Caco-2 (cell line): ENCODE data around the gene KIF4B. TPM values are rescaled to one million over a fixed set of nuclear protein-coding genes. Genes with fewer than 3 reads are reported as not detected.
A peak's percentile ranks its signal among the peaks of the same experiment; 100 is the strongest.

Source experiments
- BruUV-seq: library from RNA; stranded (reverse); fragments of 400-500 nt; replicated peaks from 2 replicates; lab custom pipeline; 2021; lab: Mats Ljungman, UMichigan
- CTCF ChIA-PET: fragments of 300-600 bp; sonication (Branson Sonifier 250); formaldehyde crosslinking; loops from one replicate; lab custom pipeline; 2022; ENCODE audit warnings: antibody characterized with exemption; lab: Charles Lee
- POLR2A ChIA-PET: fragments of 300-600 bp; sonication (Branson Sonifier 250); formaldehyde crosslinking; loops from one replicate; lab custom pipeline; 2022; ENCODE audit warnings: antibody characterized with exemption; lab: Charles Lee
- DNase-seq, 2 experiments: peaks; one replicate each; pipeline versions ENCODE4 v3.0.0 to v3.0.0-alpha.2; 2020 to 2022
- H3K27me3 ChIP-seq: replicated peaks from 2 replicates; pipeline ENCODE4 v1.6.0; 2011; ENCODE audit warnings: low read length; ENCODE audit not compliant: control insufficient read depth, insufficient read depth
- H3K36me3 ChIP-seq: 2 replicates; pipeline ENCODE4 v1.5.1; 2011; ENCODE audit warnings: low read length; ENCODE audit not compliant: control insufficient read depth, insufficient read depth
- H3K4me1 ChIP-seq: fragments of 250-450 bp; sonication (Bioruptor Pico); 2 replicates; pipeline ENCODE4 v1.5.1; 2020; ENCODE audit warnings: mild to moderate bottlenecking
- H3K4me3 ChIP-seq: 2 replicates; pipeline ENCODE4 v1.5.1; 2011; ENCODE audit warnings: low read depth, mild to moderate bottlenecking, control low read depth, low read length
- H3K9me3 ChIP-seq: fragments of 250-450 bp; sonication (Bioruptor Pico); 2 replicates; pipeline ENCODE4 v1.5.1; 2020; ENCODE audit warnings: mild to moderate bottlenecking, moderate library complexity
- H3K27ac Mint-ChIP-seq: one replicate; pipeline ENCODE4 v1.8.0; 2022; ENCODE audit warnings: mixed read lengths; ENCODE audit not compliant: unreplicated experiment
- H3K27me3 Mint-ChIP-seq: one replicate; pipeline ENCODE4 v1.8.0; 2022; ENCODE audit warnings: mixed read lengths; ENCODE audit not compliant: insufficient read depth, unreplicated experiment
- H3K36me3 Mint-ChIP-seq: one replicate; pipeline ENCODE4 v1.8.0; 2022; ENCODE audit warnings: mild to moderate bottlenecking, mixed read lengths; ENCODE audit not compliant: insufficient read depth, unreplicated experiment
- H3K4me1 Mint-ChIP-seq: one replicate; pipeline ENCODE4 v1.8.0; 2022; ENCODE audit warnings: low read depth, mixed read lengths; ENCODE audit not compliant: unreplicated experiment
- H3K4me3 Mint-ChIP-seq: one replicate; pipeline ENCODE4 v1.8.0; 2022; ENCODE audit warnings: mild to moderate bottlenecking, moderate library complexity, mixed read lengths; ENCODE audit not compliant: unreplicated experiment
- H3K9me3 Mint-ChIP-seq: one replicate; pipeline ENCODE4 v1.8.0; 2022; ENCODE audit warnings: mixed read lengths; ENCODE audit not compliant: unreplicated experiment
- CTCF ChIP-seq, 2 experiments: fragments of 200-600 bp in 1 of 2; IDR thresholded peaks; 1 replicate in 1 of 2; 2 replicates in 1 of 2; pipeline versions ENCODE4 v1.5.1 to v1.8.0; 2011 to 2022; ENCODE audit warnings: antibody characterized with exemption in 1 of 2, control low read depth in 1 of 2, inconsistent platforms in 1 of 2, low read depth in 1 of 2, low read length in 1 of 2, mild to moderate bottlenecking in 1 of 2, moderate library complexity in 1 of 2; ENCODE audit not compliant: insufficient read depth in 1 of 2, severe bottlenecking in 1 of 2, unreplicated experiment in 1 of 2
- intact Hi-C: fragments of 100-400 bp; cut with micrococcal nuclease; formaldehyde crosslinking; loops from one replicate; pipeline ENCODE4 v1.10.0; 2022; ENCODE audit not compliant: unreplicated experiment
- total RNA-seq: library from RNA; stranded (reverse); gene quantifications from 2 replicates; pipeline ENCODE4 v1.2.3, GENCODE V29; 2022

Gene KIF4B
- total RNA-seq, 1 experiment from 2014 or later, result 0.14 TPM

DNA sequence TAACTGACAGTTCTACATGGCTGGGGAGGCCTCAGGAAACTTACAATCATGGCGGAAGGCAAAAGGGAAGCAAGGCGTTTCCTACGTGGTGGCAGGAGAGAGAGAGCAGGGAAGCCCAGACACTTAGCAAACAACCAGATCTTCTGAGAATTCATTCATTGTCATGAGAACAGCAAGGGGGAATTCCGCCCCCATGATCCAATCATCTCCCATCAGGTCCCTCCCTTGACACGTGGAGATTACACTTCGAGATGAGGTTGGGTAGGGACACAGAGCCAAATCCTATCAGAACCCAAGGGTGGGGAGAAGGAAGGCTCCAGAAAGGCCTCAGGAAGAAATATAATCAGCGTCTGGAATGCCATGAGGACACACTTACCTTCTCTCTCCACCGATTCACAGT lies 34.3 kb downstream of the KIF4B start:
- Histone ChIP-seq H3K4me1 (peaks cover 9% of the 10 kb centered on the region; the same call in 1 of the 2 replicates), H3K27me3 (peaks cover 1% of the 10 kb centered on the region; the same call in 1 of the 2 replicates), H3K4me3 (no peak overlapping the region), H3K9me3 (no peaks in the 10 kb centered on the region), H3K36me3 (no peaks in the 10 kb centered on the region)
- H3K4me3 Mint-ChIP-seq, result no peak overlapping the region
- H3K36me3 Mint-ChIP-seq, result no peaks in the 10 kb centered on the region
- POLR2A ChIA-PET, result no interaction called here
- BruUV-seq, result no TSS peak
- no peak for TF ChIP-seq CTCF (IDR thresholded peaks at IDR 0.05; ENCODE audit: insufficient read depth in 1 of 2, low read depth in 1 of 2, low read length in 1 of 2, severe bottlenecking in 1 of 2, unreplicated experiment in 1 of 2)
- CTCF ChIA-PET, result interaction anchor here (1.4 kb wide), 1 partner anchor 19 kb away, joined by 4 read pairs; no protein-coding TSS in a partner anchor
- H3K27me3 Mint-ChIP-seq, result no peaks in the 10 kb centered on the region
- peaks cover 8% of the 10 kb centered on the region for H3K4me1 Mint-ChIP-seq
- intact Hi-C loops, result no loop called here
- DNase-seq, result no peak
- H3K9me3 Mint-ChIP-seq, result peaks cover 10% of the 10 kb centered on the region
- H3K27ac Mint-ChIP-seq, result no peak overlapping the region

GRCh38 chr5:155049569-155050383 lies 36.2 kb downstream of the KIF4B start:
- no peak overlapping the region for H3K4me3 Mint-ChIP-seq
- Histone ChIP-seq H3K4me1 (peaks cover 21% of the 10 kb centered on the region), H3K4me3 (no peak overlapping the region), H3K9me3 (no peaks in the 10 kb centered on the region), H3K27me3 (peaks cover 1% of the 10 kb centered on the region; the same call in 1 of the 2 replicates), H3K36me3 (no peaks in the 10 kb centered on the region)
- no TSS peak for BruUV-seq
- DNase-seq, result peak in 1 of 2 experiments; percentile 38
- ChIA-PET CTCF (no interaction called here), POLR2A (no interaction called here)
- TF ChIP-seq CTCF (IDR thresholded peaks at IDR 0.05; ENCODE audit: insufficient read depth in 1 of 2, low read depth in 1 of 2, low read length in 1 of 2, severe bottlenecking in 1 of 2, unreplicated experiment in 1 of 2), result peak in 1 of 2 experiments; percentile 31
- peaks cover 19% of the 10 kb centered on the region for H3K4me1 Mint-ChIP-seq
- no peak overlapping the region for H3K27ac Mint-ChIP-seq
- H3K27me3 Mint-ChIP-seq, result no peaks in the 10 kb centered on the region
- no peaks in the 10 kb centered on the region for H3K36me3 Mint-ChIP-seq
- intact Hi-C loops, result no loop called here
- peaks cover 10% of the 10 kb centered on the region for H3K9me3 Mint-ChIP-seq

GRCh38 chr5:155050384-155051019 lies 36.9 kb downstream of the KIF4B start:
- intact Hi-C loops, result no loop called here
- Mint-ChIP-seq H3K36me3 (no peaks in the 10 kb centered on the region), H3K4me3 (no peak overlapping the region), H3K4me1 (peaks cover 19% of the 10 kb centered on the region), H3K27ac (no peak overlapping the region), H3K9me3 (peaks cover 10% of the 10 kb centered on the region), H3K27me3 (no peaks in the 10 kb centered on the region)
- DNase-seq, result no peak
- no peak overlapping the region for H3K4me3 ChIP-seq
- H3K27me3 ChIP-seq, result peaks cover 1% of the 10 kb centered on the region; the same call in 1 of the 2 replicates
- ChIA-PET POLR2A (no interaction called here), CTCF (no interaction called here)
- peaks cover 21% of the 10 kb centered on the region for H3K4me1 ChIP-seq
- H3K9me3 ChIP-seq, result no peaks in the 10 kb centered on the region
- no peak for TF ChIP-seq CTCF (IDR thresholded peaks at IDR 0.05; ENCODE audit: insufficient read depth in 1 of 2, low read depth in 1 of 2, low read length in 1 of 2, severe bottlenecking in 1 of 2, unreplicated experiment in 1 of 2)
- BruUV-seq, result no TSS peak
- H3K36me3 ChIP-seq, result no peaks in the 10 kb centered on the region
